Measurements from ENCODE around the gene ERCC6L2. TPM values are rescaled to one million over a fixed set of nuclear protein-coding genes. Genes with fewer than 3 reads are reported as not detected.
A peak's percentile ranks its signal among the peaks of the same experiment; 100 is the strongest.

Gene ERCC6L2
- total RNA-seq, 2 donors from 2014 or later, result 22.9 to 37.3 TPM

DNA sequence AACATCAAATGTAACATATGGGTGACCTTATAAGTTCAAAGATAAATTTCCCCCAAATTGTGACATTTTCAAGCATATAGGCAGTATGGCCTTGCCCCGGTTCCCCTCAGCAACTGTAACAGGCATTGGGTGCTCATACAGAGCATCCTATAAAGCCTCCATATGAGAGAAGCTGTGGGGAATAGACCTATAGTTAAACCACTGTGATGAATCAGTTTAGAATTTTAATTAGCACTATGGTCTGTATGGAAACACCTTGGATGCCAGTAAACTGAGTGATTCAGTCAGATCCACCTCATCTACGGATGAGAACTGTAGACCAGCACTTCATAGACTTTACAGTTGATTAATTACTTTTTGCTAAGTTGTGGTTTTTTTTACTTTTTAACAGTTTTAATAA is 79.4 kb downstream of the ERCC6L2 start:
- DNase-seq, result no peak
- ATAC-seq, result no peak
- intact Hi-C loops (cut with DNase I), result no loop called here

DNA sequence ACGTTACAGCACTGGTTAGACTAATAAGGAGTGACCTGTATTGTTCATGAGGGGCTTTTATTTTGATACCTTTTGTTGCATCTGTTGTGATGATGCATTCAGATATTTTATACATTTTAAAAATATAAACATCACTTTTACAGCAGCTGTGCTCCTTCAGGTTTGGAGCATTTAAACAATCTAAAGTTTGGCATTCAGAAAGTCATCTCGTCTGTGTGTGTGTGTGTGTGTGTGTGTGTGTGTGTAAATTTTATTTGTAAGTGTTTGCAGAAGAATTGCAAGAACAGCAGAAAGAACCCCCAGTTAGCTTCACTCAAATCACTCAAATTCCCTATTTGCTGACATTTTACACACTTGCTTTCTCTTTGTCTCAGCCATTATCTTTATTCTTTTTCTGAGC is 87.4 kb downstream of the ERCC6L2 start:
- DNase-seq (no peak), ATAC-seq (no peak)
- intact Hi-C loops (cut with DNase I), result no loop called here

DNA sequence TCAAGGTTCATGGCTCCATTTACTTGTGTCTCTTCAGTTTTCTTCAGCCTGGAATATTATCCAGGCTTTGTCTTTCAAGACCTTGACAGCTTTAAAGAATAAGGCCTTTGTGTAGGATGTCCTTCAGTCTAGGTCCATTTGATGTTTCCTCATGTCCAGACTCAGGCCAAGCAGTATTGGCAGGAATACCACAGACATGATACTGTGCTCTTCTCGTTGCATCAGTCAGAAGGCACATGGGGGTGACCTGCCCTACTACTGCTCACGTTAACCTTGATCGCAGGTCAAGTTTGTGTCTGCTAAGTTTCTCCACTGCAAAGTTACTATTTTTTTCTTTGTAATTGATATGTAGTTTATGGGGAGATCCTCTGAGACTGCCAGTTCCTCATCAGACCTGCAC is 88.2 kb downstream of the ERCC6L2 start:
- ATAC-seq (no peak), DNase-seq (no peak)
- intact Hi-C loops (cut with DNase I), result no loop called here

DNA sequence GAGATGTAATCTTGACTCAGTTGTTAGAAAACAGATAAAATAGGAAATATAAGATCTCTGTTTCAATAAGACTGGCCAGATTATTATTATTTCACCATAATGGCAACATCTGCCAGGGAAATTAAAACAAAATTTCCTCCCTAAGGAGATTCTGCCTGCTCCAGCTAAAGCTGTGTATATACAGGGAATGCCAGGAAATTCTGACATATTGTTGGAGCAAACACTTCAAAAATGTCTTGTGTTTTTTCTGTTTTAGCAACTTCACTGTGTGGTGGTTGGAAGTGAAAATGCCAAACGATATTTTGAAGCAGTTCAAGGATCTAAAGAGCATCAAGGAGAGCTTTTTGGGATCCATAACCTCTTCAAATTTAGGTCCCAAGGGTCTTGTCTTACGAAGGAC is 90.8 kb downstream of the ERCC6L2 start:
- intact Hi-C loops (cut with DNase I), result no loop called here
- ATAC-seq, result peak in 1 of 2 donors; percentile 44
- DNase-seq, result no peak

DNA sequence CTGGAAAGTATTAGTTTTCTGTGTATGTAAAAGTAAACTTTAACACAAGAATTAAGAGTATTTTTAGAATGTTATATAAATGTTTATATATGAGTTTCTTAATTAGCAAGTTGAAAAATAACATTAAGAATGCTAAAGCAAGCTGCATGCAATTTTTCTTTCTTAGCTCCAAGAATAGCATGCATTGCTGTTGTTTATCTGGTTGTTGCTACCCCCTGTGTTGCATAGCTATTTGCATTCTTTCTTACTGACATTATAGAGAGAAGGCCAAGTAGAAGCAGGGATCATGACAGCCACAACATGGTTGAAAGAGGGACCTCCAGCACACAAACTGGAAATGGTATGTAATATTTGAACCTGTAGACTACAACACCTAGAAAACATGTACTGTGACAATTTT is 94.8 kb downstream of the ERCC6L2 start:
- DNase-seq (no peak), ATAC-seq (no peak)
- intact Hi-C loops (cut with DNase I), result no loop called here

DNA sequence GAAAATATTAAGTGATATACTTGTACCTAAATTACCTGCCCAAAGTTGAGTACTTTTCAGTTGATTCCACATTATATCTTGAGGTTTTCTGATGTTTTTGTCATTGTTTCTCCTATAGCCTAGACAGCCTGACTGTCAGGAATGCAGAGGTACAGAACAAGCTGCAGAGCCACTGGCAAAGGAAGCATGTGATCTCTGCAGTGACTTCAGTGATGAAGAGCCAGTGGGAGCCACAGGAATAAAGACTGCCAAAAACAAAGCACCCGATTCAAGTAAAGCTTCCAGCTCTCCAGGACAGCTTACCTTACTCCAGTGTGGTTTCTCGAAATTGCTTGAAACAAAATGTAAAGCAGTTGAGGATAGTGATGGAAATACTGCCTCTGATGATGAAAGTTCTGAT is 96.3 kb downstream of the ERCC6L2 start:
- intact Hi-C loops (cut with DNase I), result no loop called here
- ATAC-seq (no peak), DNase-seq (no peak)

DNA sequence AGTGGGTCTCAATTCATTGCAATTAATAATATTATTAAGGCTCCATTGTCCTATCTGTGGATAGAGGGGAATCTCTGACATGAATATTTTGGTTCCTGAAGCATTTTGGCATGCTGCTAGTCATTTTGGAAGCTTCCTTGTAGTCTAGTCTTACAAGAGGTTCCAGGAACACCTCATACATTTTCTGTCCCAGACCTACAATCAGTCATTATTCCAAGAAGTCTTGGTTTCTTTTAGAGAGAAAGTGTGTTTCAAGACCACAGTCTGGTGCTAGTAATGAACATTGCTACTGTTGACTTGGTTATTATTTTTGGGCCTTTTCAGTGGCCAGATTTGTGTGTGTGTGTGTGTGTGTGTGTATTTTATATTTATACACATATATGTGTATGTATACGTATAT is 98.9 kb downstream of the ERCC6L2 start:
- DNase-seq (no peak), ATAC-seq (no peak)
- intact Hi-C loops (cut with DNase I), result no loop called here

DNA sequence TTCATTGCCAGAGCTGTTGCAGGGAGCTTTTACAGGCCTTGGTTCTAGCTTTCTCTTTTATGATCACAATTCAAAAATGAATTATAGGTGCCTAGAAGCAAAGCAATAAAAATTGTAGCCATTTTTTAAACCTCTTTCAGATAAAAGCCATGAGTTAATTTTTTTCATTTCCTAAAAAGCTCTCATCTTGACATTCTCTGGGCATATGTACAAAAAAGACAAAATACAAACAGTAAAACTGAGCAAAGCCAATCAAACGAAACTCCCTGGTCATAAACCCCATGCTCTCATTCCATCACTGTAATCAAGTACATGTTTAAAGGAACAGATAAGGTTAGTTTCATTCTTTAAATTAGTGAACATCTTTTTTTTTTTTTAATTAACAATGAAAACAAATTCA is 101.9 kb downstream of the ERCC6L2 start:
- intact Hi-C loops (cut with DNase I), result no loop called here
- no peak for DNase-seq
- ATAC-seq, result no peak

DNA sequence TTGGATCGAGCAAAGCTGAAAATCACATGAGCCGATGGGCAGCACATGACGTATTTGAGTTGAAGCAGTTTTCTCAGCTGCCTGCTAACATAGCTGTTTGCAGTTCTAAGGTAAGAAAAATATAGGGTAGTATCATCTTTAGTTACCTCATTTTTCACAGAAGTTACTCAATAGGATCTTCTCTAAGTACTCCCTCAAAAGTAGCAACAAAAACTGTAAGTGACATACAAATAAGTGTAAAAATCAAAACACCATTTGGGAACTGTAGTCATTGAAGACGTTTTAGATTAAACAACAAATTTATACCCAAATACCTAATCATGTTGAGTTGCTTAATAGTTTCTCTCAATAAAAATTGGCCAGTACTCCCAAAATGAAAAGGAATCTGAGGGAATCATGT is 102.6 kb downstream of the ERCC6L2 start:
- intact Hi-C loops (cut with DNase I), result no loop called here
- DNase-seq (no peak), ATAC-seq (no peak)

DNA sequence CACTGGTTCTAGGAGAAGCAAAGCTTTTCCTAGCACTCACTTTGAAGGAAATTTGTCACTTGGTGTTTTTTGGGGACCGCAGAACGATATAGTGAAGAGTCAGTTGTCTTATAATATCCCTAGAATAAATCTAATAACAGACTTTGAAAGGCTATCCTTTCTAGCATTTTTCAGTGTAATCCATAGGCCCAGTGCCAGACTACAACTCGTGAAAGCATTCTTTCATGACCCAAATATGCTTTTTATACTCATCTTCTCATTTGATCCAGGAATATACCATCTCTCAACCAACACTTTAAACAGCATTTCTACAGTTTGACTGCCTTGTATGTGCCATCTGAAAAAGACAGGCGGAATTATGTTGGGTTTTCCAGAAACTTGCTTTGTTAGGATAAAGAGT is 104.0 kb downstream of the ERCC6L2 start:
- intact Hi-C loops (cut with DNase I), result no loop called here
- DNase-seq (no peak), ATAC-seq (no peak)

DNA sequence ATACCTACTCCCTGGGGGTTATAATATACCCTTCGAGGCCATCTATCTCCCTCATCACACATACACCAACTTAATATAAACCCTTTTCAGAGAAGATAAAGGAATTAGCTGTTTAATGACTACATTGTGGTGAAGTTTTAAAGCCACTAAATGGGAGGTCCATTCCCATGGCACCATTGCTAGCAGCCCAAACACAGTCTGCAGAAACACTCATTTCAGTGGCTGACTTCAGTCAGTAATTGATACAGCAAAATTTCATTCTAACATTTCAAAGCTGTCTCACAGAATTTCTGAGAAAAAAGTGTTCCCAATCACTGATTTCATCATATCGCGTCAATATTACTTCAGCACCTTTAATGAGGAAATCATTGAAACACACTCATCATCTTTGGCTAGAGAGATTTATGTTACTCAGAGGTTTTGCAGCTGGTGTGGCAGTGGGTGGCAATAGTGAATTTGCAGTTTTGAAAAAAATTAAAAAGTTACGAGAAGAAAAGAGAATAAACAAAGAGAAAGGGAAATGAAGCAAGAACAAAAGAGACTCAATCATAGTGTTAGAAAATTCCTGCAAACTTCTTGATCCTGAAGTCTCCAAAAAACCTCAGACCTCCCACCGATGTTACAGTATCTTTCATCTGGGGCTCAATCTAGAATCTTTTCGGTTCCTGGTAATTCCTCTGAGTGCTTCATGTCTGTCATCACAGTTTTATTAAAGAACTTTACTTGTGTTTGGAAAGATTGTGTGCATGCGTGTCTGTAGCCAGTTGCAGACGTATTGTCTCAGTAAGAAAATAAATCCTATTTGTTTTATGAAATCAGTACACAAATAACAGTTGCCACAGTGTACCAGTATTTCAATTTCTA is 105.0 kb downstream of the ERCC6L2 start:
- no peak for DNase-seq
- intact Hi-C loops (cut with DNase I), result no loop called here
- ATAC-seq, result no peak

DNA sequence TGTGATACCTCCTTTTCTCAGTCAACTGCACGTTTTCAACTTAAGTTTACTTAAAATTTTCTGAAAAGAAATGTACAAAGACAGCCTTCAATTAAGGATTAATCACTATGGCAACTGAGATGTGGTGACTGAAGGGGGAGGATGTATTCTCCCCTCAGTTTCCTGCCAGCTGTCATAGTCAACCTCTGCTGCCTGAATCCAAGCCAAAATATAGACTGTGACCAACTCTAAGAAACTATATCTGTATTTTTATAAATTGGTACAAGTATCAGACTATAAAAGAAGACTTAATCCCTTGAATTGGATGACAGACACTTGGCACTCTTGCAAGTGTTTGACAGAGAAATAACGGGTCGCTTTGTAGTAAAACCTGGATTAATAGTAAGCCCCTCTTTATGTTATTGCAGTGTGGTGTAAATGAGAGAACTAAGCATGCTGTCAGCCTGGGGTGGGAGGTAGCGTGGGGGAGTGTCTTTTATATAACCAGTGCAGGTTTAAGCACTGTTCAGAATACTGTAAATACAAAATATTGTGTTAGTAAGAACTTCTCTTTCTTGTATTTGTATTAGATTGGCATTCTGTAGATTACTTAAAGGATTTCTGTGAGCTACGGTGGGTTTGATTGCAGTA is 106.4 kb downstream of the ERCC6L2 start:
- intact Hi-C loops (cut with DNase I), result no loop called here
- DNase-seq, result no peak

DNA sequence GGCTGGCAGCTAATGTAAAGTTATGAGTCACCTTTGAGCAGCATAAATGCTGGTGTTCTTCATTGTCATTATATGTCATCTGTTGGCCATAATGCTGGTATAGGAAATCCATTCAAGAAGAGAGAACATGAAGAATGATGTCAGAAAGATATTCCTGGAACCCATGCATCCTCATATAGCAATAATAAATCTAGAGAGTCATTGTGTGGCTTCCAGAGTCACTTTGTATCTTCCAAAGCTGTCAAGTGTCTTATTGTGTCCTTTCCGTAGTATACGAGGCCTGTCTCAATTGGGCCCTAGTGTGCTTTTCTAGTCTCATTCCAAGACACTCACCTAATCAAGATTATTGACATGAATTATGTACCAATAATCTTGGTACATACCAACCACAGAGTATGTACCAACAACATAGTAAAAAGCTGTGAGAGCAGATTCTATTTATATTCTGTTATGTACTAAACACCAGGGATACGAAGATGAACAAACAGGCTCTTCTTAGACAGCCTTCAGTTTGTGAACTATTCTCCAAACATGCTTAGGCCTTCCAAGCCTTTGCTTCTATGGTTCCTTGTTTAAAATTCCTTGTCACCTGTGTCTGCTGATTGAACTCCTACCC is 110.1 kb downstream of the ERCC6L2 start:
- intact Hi-C loops (cut with DNase I), result no loop called here
- no peak for DNase-seq
- ATAC-seq, result no peak

More for the DNA sequence above, 106.4 kb downstream of the ERCC6L2 start:
- ATAC-seq, result no peak

DNA sequence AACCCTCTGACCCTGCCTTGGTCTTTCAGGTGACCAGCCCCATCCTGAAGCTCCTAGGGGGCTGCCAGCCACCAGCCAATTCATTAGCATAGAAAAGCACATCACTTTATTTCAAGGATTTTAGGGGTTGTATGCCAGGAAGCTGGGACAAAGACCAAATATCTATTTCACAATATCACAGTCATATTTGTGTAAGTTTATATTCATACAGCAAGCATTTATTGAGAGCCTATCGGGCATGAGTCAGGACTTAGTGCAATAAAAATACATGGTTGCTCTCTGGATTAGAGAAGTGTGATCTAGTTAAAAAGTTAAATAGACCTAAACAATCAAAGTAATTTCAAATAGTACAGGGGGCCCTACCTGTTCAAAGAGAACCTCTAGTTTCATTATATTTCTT is 113.8 kb downstream of the ERCC6L2 start:
- intact Hi-C loops (cut with DNase I), result no loop called here
- ATAC-seq (no peak), DNase-seq (no peak)

DNA sequence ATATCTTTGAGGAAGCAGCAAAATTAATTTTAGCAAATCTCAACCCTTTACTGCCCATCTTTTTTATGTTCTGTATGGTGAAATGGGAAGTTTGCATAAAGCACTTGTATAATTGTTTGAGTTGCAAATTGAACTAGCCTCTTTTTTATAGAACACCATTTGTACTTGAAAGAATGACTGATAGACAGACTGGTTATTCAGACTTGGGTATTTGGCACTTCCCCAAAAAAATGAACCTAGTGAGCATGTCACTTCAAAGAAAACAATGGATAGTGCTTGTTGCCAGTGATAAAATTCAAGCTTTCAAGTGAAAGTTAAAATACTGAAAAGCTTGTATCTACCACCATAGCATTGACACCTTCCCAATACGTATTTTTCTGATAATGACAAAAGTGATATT is 115.8 kb downstream of the ERCC6L2 start:
- intact Hi-C loops (cut with DNase I), result no loop called here
- no peak for DNase-seq
- no peak for ATAC-seq

DNA sequence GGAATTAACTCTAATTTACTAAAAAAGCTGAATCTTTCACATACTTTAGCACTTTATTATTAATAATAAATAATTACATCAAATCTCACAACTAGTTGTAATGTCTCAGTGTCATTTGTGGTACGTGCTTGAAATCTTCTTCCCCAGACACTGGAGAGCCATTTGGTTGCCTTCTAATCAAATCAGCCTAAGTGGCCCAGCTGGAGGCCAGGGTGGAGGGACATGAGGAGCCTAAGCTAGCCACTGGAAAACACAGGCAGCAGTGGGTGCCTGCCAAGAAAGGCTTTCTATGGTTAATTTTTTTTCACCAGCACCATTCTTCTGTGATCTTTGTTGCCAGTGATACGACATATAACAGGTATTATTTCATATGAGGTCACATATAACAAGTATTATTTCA is 117.0 kb downstream of the ERCC6L2 start:
- ATAC-seq, result no peak
- intact Hi-C loops (cut with DNase I), result no loop called here
- no peak for DNase-seq

DNA sequence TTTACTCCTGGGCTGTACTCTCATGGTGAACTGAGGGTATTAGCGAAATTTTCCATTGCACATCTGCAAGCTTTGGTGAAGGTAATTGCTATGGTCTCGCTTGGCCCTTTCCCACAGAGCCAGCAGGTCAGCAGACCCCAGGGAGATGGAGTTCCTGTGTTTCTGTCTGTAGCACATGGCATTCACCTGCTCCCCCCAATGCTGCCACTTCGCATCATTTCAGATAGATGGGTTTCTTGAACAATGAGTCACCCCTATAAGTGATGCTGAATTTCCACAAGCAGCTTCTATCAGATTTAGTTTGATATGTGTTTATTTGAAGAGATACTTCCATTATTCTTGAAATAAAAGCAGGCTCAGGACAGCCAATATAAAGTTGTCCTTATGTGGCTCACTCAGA is 117.8 kb downstream of the ERCC6L2 start:
- no peak for ATAC-seq
- DNase-seq, result no peak
- intact Hi-C loops (cut with DNase I), result no loop called here

DNA sequence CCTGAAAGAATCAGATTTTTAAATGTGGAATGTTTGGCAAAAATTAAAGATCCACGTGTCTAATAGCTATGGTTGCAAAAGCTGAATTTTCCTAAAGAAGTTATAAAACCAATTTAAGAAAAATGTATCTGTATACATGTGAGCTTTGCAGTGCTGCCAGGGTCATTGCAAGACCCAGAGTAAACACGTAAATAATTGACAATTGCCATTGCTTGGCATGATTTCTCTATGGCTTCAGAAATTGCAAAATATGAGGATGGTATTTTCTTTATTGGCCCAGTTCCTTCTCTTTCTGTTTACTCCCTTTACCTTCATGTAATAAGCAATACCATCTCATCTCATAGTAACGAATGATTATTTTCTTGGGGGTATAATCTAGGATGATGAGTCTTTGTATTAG is 123.9 kb downstream of the ERCC6L2 start:
- ATAC-seq, result no peak
- intact Hi-C loops (cut with DNase I), result no loop called here
- no peak for DNase-seq

DNA sequence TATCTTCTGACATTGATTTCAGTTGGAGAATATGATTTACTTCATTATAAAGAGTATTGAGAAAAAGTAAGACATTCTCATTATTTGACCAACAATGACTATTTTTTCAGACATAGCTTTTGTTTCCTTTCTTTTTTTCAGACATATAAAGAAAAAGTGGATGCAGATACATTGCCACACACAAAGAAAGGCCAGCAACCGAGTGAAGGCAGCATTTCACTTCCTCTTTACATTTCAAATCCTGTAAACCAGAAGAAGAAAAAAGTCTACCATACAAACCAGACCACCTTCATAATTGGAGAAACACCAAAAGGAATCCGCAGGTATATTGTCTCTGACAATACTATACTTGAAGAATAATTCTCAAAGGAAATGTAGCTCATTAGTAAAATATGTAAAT is 128.9 kb downstream of the ERCC6L2 start:
- intact Hi-C loops (cut with DNase I), result no loop called here
- DNase-seq, result no peak
- ATAC-seq, result no peak

DNA sequence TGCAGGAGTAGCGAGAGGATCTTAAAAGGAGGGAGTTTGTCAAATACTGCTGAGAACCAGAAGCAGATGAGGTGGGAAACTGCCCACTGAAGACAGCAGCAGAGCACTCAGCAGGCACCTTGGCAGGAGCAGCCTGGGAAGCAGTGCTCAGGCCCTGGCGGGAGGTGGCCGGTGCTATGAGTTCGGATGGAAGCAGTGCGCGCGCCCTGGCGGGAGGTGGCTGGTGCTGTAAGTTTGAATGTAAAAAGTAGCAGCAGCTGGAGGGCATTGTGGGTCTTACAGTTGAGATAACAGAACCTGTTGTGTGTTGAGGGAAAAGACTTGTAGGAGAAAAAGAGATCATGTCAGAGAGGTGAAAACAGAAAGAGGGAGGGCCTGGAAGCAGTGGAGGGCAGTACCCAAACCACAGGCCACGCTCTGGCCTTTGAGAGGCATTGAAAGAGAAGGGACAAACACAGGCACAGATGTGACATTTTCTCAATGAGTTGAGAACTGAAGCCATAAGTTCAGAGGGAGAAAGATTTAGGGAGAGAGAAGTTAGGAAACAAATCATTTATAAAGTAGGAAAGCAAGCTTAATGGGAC is 130.9 kb downstream of the ERCC6L2 start:
- intact Hi-C loops (cut with DNase I), result no loop called here
- DNase-seq (no peak), ATAC-seq (no peak)
